ENCODE data around the gene TAF12.
"Not testable (repeated sequence)": the region's sequence is repeated elsewhere in the genome, so short reads cannot be mapped to it uniquely, and the experiment has no call there.

TAF12 gene

DNA sequence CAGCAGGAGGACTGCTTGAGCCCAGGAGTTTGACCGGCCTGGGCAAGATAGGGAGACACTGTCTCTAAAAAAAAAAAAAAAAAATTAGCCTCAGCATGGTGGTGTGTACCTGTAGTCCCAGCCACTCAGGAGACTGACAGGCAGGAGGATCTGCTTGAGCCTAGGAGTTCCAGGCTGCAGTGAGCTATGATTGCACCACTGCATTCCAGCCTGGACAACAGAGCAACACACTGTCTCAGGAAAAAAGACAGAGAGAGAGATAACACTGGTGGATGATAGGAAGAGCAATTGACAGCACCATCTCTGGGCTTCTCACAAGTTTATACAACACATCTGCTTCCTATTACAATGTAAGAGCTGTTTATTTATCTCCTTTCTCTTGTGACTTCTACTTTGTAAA, 3.2 kb upstream of the TAF12 start:
- DNase-seq, result no peak
- Histone ChIP-seq H3K27ac (no peak overlapping the region), H3K36me3 (no peaks in the 10 kb centered on the region; the same call in 1 of the 2 replicates), H3K27me3 (ENCODE audit: insufficient read depth, low read depth, severe bottlenecking) (peaks cover 3% of the 10 kb centered on the region), H3K4me3 (ENCODE audit: low read depth, low read length) (no peak overlapping the region), H3K9me3 (ENCODE audit: severe bottlenecking) (no peaks in the 10 kb centered on the region)
- TF ChIP-seq, protein P1, sequence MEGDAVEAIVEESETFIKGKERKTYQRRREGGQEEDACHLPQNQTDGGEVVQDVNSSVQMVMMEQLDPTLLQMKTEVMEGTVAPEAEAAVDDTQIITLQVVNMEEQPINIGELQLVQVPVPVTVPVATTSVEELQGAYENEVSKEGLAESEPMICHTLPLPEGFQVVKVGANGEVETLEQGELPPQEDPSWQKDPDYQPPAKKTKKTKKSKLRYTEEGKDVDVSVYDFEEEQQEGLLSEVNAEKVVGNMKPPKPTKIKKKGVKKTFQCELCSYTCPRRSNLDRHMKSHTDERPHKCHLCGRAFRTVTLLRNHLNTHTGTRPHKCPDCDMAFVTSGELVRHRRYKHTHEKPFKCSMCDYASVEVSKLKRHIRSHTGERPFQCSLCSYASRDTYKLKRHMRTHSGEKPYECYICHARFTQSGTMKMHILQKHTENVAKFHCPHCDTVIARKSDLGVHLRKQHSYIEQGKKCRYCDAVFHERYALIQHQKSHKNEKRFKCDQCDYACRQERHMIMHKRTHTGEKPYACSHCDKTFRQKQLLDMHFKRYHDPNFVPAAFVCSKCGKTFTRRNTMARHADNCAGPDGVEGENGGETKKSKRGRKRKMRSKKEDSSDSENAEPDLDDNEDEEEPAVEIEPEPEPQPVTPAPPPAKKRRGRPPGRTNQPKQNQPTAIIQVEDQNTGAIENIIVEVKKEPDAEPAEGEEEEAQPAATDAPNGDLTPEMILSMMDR (IDR thresholded peaks at IDR 0.05; ENCODE audit: low read depth, low read length), result no peak

DNA sequence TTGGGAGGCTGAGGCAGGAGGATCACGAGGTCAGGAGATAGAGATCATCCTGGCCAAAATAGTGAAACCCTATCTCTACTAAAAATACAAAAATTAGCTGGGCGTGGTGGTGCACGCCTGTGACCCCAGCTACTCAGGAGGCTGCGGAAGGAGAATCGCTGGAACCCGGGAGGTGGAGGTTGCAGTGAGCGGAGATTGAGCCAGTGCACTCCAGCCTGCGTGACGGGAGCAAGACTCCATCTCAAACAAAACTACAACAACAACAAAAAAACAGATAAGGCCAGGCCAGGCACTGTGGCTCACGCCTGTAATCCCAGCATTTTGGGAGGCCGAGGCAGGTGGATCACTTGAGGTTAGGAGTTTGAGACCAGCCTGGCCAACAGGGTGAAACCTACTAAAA, 2.5 kb upstream of the TAF12 start:
- DNase-seq; H3K36me3 ChIP-seq; H3K27ac ChIP-seq; H3K4me3 ChIP-seq (ENCODE audit: low read depth, low read length); H3K27me3 ChIP-seq (ENCODE audit: insufficient read depth, low read depth, severe bottlenecking); H3K9me3 ChIP-seq (ENCODE audit: severe bottlenecking): not testable (repeated sequence)

- peaks cover 3% of the 10 kb centered on the region for H3K27me3 ChIP-seq (ENCODE audit: insufficient read depth, low read depth, severe bottlenecking)
- TF ChIP-seq, protein P1 (IDR thresholded peaks at IDR 0.05; ENCODE audit: low read depth, low read length), result no peak
- H3K9me3 ChIP-seq (ENCODE audit: severe bottlenecking), result no peaks in the 10 kb centered on the region
- H3K36me3 ChIP-seq, result no peaks in the 10 kb centered on the region; the same call in 1 of the 2 replicates
- DNase-seq, result no peak
- peak overlapping the region; percentile 93 for H3K27ac ChIP-seq
- peak overlapping the region; percentile 74 for H3K4me3 ChIP-seq (ENCODE audit: low read depth, low read length)
These were observed 1.6 kb upstream of the TAF12 start for GRCh38 chr1:28644494-28644893.

GRCh38 chr1:28642056-28642846, 616 bp downstream of the TAF12 start:
- no peaks in the 10 kb centered on the region for H3K9me3 ChIP-seq (ENCODE audit: severe bottlenecking)

DNA sequence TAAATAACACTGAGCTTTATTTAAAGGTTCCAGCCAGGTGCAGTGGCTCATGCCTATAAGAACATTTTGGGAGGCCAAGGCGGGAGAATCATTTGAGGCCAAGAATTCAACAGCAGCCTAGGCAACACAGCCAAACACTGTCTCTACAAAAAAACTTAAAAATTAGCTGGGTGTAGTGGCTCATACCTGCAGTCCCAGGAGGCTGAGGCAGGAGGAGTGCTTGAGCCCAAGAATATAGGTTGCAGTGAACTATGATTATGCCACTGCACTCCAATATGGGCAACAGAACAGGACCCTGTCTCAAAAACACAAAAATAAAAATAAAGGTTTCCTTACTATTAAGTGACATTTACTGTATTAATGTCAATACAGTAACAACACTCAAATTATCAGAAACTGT, 2.1 kb downstream of the TAF12 start:
- H3K27ac ChIP-seq, result no peak overlapping the region
- H3K27me3 ChIP-seq (ENCODE audit: insufficient read depth, low read depth, severe bottlenecking), result no peaks in the 10 kb centered on the region
- no peaks in the 10 kb centered on the region for H3K9me3 ChIP-seq (ENCODE audit: severe bottlenecking)
- TF ChIP-seq, protein P1 (IDR thresholded peaks at IDR 0.05; ENCODE audit: low read depth, low read length), result peak; percentile 21; the same call in 1 of the 2 replicates
- no peak overlapping the region for H3K4me3 ChIP-seq (ENCODE audit: low read depth, low read length)
- DNase-seq, result no peak
- no peaks in the 10 kb centered on the region for H3K36me3 ChIP-seq

More at GRCh38 chr1:28642056-28642846, 616 bp downstream of the TAF12 start:
- H3K27me3 ChIP-seq (ENCODE audit: insufficient read depth, low read depth, severe bottlenecking), result no peaks in the 10 kb centered on the region
- TF ChIP-seq, protein P1 (IDR thresholded peaks at IDR 0.05; ENCODE audit: low read depth, low read length), result no peak
- DNase-seq, result no peak
- H3K27ac ChIP-seq, result peak overlapping the region; percentile 93
- peak overlapping the region; percentile 74 for H3K4me3 ChIP-seq (ENCODE audit: low read depth, low read length)
- no peaks in the 10 kb centered on the region for H3K36me3 ChIP-seq

DNA sequence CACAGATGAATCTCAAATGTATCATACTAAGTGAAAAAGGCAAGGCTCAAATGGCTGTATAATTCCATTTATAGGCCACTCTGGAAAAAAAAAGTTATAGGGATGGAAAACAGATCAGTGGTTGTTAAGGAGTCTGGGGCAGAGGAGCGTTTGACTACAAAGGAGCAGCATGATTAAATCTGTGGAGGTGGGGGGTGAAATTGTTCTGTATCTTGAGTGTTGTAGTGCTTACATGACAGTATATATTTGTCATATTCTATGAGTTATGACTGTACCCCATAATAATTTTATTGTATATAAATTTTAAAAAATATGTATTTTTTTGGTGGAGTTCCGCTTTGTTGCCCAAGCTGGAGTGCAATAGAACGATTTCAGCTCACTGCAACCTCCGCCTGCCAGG, 10.3 kb downstream of the TAF12 start:
- H3K27ac ChIP-seq, result no peak overlapping the region
- H3K27me3 ChIP-seq (ENCODE audit: insufficient read depth, low read depth, severe bottlenecking), result no peaks in the 10 kb centered on the region
- H3K4me3 ChIP-seq (ENCODE audit: low read depth, low read length), result no peak overlapping the region
- no peaks in the 10 kb centered on the region for H3K9me3 ChIP-seq (ENCODE audit: severe bottlenecking)
- TF ChIP-seq, protein P1 (IDR thresholded peaks at IDR 0.05; ENCODE audit: low read depth, low read length), result no peak
- H3K36me3 ChIP-seq, result no peaks in the 10 kb centered on the region
- no peak for DNase-seq

Measured in WERI-Rb-1 (cell line).